BJ (cell line): ENCODE measurements around the gene P3R3URF. TPM values are rescaled to one million over a fixed set of nuclear protein-coding genes. Genes with fewer than 3 reads are reported as not detected.
A peak's percentile ranks its signal among the peaks of the same experiment; 100 is the strongest.

Experiments used
- CTCF ChIA-PET: fragments of 350-600 bp; formaldehyde crosslinking; extraction: SDS; loops from one replicate; lab custom pipeline; 2021; ENCODE audit warnings: antibody characterized with exemption, inconsistent platforms; lab: Yijun Ruan, JAX
- POLR2A ChIA-PET: fragments of 300-600 bp; sonication (Branson Sonifier 250); formaldehyde crosslinking; extraction: SDS; loops from one replicate; lab custom pipeline; 2021; ENCODE audit warnings: antibody characterized with exemption; lab: Charles Lee
- DNase-seq: peaks from one replicate; pipeline ENCODE4 v3.0.0-alpha.2; 2011; ENCODE audit warnings: low read depth
- H3K27me3 ChIP-seq: 2 replicates; pipeline ENCODE4 v1.6.0; 2011; ENCODE audit warnings: low read length; ENCODE audit not compliant: control insufficient read depth, insufficient read depth
- H3K36me3 ChIP-seq: 2 replicates; pipeline ENCODE4 v1.5.1; 2011; ENCODE audit warnings: low read length; ENCODE audit not compliant: control insufficient read depth, insufficient read depth
- H3K4me3 ChIP-seq: 2 replicates; pipeline ENCODE4 v1.5.1; 2011; ENCODE audit warnings: low read depth, mild to moderate bottlenecking, control low read depth, low read length
- polyA plus RNA-seq: library from polyadenylated mRNA; depleted of rRNA; stranded (reverse); fragments of >200 nt; gene quantifications from 2 replicates; pipeline ENCODE4 v1.2.3, GENCODE V29; 2011
- TF ChIP-seq, protein P1 (sequence below): IDR thresholded peaks from 2 replicates; pipeline ENCODE4 v1.5.1; 2011; ENCODE audit warnings: low read depth, mild to moderate bottlenecking, control low read depth, inconsistent platforms, low read length, moderate library complexity; ENCODE audit not compliant: insufficient read depth

Gene P3R3URF
- polyA plus RNA-seq, 1 experiment = not detected

GRCh38 chr1:46133181-46133658, 43.1 kb downstream of the P3R3URF start:
- CTCF ChIA-PET = interaction anchor here (0.7 kb wide), 1 partner anchor 13 kb away, joined by 3 read pairs; no protein-coding TSS in a partner anchor
- H3K4me3 ChIP-seq = peak overlapping the region; percentile 70
- TF ChIP-seq, protein P1, sequence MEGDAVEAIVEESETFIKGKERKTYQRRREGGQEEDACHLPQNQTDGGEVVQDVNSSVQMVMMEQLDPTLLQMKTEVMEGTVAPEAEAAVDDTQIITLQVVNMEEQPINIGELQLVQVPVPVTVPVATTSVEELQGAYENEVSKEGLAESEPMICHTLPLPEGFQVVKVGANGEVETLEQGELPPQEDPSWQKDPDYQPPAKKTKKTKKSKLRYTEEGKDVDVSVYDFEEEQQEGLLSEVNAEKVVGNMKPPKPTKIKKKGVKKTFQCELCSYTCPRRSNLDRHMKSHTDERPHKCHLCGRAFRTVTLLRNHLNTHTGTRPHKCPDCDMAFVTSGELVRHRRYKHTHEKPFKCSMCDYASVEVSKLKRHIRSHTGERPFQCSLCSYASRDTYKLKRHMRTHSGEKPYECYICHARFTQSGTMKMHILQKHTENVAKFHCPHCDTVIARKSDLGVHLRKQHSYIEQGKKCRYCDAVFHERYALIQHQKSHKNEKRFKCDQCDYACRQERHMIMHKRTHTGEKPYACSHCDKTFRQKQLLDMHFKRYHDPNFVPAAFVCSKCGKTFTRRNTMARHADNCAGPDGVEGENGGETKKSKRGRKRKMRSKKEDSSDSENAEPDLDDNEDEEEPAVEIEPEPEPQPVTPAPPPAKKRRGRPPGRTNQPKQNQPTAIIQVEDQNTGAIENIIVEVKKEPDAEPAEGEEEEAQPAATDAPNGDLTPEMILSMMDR = no peak
- H3K27me3 ChIP-seq = no peaks in the 10 kb centered on the region
- no peak for DNase-seq
- POLR2A ChIA-PET = no interaction called here
- no peaks in the 10 kb centered on the region for H3K36me3 ChIP-seq

DNA sequence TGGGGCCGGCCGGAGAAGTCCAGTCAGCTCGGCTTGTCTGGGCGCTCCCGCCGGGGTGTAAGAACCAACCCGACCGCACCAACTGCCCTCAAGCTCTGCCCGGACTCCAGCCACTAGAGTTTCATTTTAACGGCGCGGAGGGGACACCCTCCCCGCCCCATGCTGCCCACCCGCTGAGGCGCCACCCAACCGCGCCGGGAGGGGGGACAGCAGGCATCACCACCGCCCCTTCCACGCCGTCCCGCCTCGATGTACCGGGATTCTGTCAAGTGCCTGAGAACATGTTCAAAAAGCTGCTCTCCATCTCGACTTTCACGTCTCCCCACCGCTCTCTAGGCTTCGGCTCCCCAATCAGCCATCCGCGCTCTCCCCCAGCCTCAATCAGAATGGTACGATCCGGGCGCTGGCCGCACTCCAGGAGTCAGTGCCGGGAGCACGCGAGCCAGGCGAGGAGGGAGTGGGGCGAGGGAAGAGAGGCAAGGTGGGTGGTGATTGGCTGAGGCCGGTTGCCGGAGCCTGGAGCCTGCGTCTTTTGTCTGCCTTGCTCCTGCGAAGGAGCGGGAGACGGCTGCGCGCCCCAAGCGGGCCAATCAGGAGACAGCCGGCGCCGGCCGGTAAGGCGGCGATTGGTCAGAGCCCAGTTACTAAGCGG, 43.6 kb downstream of the P3R3URF start, which contains the start of gene PIK3R3:
TSS of gene PIK3R3 (minus strand) at position 101 of the 652 bp plus-strand sequence. CDS start 677 bp downstream, outside the sequence.
- TF ChIP-seq, protein P1 = no peak

GRCh38 chr1:46131712-46132528, 44.4 kb downstream of the P3R3URF start:
- DNase-seq = no peak
- TF ChIP-seq, protein P1 = no peak
- Histone ChIP-seq H3K36me3 (no peaks in the 10 kb centered on the region), H3K4me3 (peak overlapping the region; percentile 68), H3K27me3 (no peaks in the 10 kb centered on the region)
- ChIA-PET POLR2A (interaction anchor here (0.6 kb wide), 1 partner anchor 248 kb away, joined by 11 read pairs; no protein-coding TSS in a partner anchor), CTCF (interaction anchor here (0.6 to 1.1 kb wide), 6 partner anchors 11 to 597 kb away, joined by 3 read pairs; no protein-coding TSS in a partner anchor)

More for the DNA sequence above, 43.6 kb downstream of the P3R3URF start, which contains the start of gene PIK3R3:
- H3K4me3 ChIP-seq = peak within 1 kb of the TSS; percentile 70
- H3K27me3 ChIP-seq = no peaks in the 10 kb centered on the region
- CTCF ChIA-PET = interaction anchor here (0.6 to 1.1 kb wide), 3 partner anchors 11 to 47 kb away, joined by 3 read pairs; no protein-coding TSS in a partner anchor
- POLR2A ChIA-PET = no interaction called here
- peak; percentile 87 for DNase-seq
- no peaks in the 10 kb centered on the region for H3K36me3 ChIP-seq

DNA sequence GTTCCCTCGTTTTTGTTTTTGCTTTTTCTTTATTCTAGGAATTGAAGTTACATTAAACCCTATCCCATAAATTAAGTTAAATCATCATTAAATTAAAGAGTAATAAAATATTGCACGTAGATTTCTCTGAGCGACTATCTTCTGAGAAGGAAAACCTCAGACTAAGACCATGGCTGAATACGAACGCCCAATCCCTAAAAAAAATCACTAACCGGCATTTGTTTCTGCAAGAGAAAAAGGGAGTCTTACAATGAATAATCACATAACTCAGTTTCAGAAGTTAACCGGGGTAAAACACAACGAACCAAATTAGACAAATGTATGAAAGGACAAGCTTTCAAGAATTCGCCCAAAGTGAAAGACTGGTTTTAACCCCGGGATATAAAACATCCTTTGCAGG, 45.2 kb downstream of the P3R3URF start:
- TF ChIP-seq, protein P1 = no peak
- DNase-seq = no peak
- peak overlapping the region; percentile 68 for H3K4me3 ChIP-seq
- ChIA-PET POLR2A (interaction anchor here (0.6 kb wide), 1 partner anchor 248 kb away, joined by 11 read pairs; no protein-coding TSS in a partner anchor), CTCF (interaction anchor here (0.6 to 1.2 kb wide), 6 partner anchors 30 to 596 kb away, joined by 3 to 4 read pairs (median 3); no protein-coding TSS in a partner anchor)
- H3K27me3 ChIP-seq = no peaks in the 10 kb centered on the region
- no peaks in the 10 kb centered on the region for H3K36me3 ChIP-seq
